Activated T-helper 9 cell treated with anti-CD3 and anti-CD28 coated beads, Interleukin-2, amount 50 U/mL, for 16 hours (primary cell): ENCODE data around the gene PRDM2.

ENCODE experiments used
- DNase-seq: peaks from one replicate; pipeline ENCODE4 v3.0.0-alpha.2; 2020; ENCODE audit warnings: low read depth

PRDM2 gene

DNA sequence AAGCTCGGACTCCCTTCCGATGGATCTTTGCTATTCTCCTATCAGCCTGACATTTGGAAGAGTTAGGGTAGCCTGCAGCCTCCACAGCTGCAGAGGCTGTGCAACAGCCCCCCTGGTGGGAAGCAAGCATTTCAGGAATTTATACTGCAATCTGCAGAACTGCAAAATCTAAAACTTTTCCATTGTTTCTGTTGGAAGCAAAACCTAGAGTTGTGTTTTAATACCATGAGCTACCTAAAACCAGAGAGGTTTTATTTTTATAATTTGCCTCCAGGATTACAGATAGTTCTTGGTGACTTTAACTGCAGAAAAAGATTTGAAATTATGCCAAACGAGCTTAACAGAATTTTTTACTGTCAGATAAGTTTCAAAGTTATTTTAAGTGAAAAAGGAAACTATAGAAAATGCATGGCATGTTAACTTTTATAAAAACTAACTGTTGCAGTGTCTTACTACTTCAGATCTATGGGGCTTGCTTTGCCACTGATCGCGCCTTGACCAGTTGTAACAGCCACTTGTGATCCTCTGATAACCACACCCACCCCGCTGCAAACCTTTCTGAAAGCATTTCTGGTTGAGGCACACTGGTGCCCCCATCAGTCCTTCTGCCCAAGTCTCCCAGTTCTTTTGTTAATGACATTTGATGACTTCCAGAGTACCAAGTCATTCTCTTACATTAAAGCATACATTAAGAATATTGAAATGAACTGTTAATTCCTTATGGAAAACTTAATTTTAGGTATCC is 64.8 kb downstream of the PRDM2 start:
- no peak for DNase-seq

DNA sequence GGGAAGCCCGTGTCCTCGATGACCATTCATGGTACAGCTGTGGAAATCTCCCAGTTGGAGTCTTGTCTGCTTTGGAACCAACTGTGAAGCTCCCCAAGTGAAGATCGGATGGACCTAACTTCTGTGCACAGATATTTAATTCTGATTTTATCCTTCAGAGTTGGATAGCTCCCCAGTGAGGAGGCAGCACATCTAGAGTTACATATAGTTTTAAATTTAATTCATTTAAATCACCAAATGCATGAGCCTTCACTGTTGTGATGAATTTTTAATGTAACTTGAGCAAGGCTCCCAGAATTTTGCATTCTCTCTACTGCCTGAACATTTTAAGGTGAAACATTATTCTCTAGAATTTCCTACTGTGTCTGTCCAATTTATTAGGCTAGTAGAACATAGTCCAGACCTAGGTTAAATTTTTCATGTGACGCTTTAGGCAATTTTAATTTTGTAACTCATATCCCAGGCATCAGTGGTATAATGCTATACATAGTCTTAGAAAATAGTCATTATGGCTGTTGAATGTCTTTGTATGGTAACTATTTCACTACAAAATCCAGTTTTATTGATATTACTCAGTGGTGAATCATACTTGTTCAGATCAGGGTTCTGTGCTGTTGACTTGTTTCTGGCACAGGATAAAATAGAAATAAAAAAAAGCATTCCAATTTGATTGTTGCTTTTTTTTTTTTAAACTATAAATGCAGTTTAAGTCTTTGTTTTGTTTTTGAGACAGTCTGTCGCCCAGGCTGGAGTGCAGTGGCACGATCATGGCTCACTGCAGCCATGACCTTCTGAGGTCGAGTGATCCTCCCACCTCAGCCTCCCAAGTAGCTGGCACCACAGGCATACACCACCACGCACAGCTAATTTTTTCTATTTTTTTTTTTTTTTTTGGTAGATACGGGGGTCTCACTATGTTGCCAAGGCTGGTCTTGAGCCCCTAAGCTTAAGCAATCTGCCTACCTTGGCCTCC is 66.9 kb downstream of the PRDM2 start:
- DNase-seq: no peak

DNA sequence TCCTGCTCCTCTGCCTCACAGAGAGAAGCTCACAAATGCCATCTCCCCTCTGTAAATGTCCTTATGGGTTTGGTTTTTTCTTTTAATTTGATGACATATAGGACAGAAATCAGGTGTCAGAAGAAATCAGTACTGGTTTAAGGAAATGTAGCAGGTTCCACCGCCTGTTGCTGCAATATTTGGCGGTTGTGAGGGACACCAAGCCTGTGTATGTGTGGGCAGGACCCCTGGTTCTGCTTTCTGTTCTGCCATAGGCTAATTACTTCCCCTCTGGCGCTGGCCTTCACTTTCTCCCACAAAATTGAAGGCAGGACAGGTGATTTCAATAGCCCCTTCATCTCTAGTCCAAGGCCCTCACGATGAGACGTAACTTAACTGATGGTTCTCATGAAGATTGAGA is 69.2 kb downstream of the PRDM2 start:
- DNase-seq: no peak

DNA sequence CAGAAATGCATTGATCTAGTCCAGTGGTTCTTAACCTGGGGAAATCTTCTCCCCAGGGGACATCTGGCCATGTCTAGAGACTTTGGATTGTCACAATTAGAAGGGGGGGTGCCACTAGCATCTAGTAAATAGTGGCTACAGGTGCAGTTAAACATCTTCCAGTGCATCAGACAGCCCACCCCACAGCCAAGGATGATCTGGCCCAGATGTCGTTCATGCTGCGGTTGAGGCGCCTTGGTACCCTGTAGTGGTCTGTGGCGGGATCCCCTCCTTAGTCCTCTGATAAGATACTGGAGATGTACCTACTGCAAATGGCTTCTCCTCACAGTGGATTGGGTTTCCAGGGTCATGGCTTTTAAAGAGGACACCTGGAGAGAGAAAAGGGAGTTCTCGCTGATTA is 69.8 kb downstream of the PRDM2 start:
- no peak for DNase-seq

DNA sequence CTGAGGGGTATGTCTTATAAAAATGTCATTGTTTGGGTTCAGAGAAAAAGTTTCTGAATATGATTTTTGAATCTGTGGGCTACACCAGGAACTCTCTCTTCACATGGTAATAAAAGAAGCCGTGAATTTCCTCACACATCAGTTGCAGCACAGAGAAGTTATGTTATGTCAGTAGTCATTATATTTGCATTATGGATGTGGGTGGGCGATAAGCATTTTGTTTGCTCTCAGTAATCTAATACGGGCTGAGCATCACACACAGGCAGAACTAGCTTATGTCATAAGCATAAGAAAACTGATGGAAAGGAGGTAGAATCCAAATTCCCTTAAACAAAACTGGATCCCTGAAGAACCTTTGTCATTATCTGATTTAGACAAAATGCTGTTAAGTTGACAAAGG is 70.8 kb downstream of the PRDM2 start:
- DNase-seq: no peak

DNA sequence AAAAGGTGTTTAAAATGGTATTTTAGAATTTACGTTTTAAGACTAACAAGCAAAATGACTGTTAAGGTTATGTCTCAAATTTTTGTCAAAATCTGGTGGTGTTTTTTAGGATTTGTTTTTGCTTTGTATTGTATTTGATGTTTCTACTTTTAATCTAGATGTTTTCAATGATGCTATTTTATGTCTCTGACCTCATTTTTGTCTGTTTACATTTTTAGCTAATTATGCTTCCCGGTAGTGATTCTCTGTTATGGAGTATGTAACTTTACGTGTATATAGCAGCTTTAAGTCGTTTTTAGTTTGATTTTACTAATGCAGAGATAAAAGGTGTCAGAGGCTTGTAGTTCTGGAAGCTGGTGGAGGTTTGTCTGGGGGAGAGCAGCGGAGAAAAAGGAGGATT is 71.8 kb downstream of the PRDM2 start:
- no peak for DNase-seq

DNA sequence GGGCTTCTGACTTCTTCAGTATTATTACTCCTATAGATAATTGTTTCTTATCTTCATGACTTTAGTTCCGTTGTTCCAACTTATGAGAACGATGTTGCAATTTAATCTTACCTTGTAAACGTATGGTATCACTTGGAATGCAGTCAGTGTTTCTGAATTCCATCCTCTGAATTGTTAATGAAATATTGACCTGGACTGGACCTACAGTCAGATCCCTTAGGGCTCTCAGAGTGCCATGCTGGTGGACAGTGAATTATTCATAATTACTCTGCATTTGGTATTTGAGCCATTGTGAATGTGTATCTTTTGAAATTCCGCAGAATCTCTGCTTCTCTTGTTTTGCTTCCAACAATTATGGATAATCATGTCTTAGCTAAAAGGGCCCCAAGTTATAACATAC is 72.3 kb downstream of the PRDM2 start:
- no peak for DNase-seq

DNA sequence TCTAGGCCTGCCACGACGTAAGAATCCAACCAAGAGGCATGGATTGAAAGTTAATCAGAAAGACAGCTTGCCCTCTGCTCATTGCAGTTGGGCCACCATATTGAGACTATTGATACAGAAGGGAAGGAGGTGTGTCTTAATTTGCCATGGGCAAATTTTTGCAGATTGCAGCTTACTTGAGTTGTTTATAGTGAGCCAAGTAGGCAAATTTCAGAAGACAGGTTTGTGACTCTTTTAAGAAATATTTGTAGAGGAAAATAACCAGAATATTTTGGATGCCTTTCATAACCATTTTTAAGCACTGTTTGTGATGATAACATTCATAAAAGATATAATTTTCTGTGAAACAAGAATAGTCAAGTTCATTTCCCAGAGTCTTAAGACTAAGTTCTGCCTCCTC is 74.1 kb downstream of the PRDM2 start:
- no peak for DNase-seq

DNA sequence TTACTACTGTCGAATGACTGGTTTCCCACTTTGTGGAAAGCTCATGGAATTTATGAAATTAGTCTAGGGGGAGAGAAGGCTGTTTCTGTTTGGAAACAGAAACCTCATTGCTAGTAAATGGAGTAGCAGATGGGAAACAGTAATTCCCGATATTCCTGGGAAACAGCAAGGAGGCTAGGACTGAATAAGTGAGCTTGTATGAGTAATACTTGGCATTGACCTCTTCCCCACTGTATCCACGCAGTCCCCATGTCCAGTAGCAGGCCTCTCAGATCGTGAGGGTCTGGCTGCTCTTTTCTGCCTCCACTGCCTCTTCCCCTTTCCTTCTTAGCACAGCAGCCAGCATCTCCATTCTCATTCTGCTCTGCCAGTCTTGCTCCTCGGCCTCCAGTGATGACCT is 75.5 kb downstream of the PRDM2 start:
- DNase-seq: no peak

DNA sequence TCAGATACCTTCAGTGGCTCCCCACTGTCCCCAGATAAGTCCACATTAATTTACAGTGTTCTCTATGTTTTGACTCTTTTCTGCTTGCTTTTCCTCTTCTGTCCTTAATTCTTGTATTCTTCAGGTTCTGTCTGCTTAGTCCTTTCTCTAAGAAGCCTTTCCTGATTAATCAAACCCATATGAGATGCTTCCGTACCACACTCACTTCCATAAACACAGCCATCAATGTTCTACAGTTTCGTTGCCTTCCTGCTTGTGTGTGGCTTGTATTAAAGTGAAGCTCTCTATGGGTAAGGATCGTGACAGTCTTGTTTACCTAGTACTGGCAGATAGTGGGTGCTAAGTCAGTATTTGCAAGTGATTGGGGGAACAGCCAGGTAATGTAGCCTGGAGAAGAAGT is 75.9 kb downstream of the PRDM2 start:
- DNase-seq: no peak

DNA sequence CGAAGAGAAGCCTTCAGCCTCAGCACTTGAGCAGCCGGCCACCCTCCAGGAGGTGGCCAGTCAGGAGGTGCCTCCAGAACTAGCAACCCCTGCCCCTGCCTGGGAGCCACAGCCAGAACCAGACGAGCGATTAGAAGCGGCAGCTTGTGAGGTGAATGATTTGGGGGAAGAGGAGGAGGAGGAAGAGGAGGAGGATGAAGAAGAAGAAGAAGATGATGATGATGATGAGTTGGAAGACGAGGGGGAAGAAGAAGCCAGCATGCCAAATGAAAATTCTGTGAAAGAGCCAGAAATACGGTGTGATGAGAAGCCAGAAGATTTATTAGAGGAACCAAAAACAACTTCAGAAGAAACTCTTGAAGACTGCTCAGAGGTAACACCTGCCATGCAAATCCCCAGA is 78.4 kb downstream of the PRDM2 start:
- no peak for DNase-seq

DNA sequence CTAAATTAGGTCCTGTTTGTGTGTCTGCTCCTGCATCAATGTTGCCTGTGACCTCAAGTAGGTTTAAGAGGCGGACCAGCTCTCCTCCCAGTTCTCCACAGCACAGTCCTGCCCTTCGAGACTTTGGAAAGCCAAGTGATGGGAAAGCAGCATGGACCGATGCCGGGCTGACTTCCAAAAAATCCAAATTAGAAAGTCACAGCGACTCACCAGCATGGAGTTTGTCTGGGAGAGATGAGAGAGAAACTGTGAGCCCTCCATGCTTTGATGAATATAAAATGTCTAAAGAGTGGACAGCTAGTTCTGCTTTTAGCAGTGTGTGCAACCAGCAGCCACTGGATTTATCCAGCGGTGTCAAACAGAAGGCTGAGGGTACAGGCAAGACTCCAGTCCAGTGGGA is 79.9 kb downstream of the PRDM2 start:
- DNase-seq: no peak

DNA sequence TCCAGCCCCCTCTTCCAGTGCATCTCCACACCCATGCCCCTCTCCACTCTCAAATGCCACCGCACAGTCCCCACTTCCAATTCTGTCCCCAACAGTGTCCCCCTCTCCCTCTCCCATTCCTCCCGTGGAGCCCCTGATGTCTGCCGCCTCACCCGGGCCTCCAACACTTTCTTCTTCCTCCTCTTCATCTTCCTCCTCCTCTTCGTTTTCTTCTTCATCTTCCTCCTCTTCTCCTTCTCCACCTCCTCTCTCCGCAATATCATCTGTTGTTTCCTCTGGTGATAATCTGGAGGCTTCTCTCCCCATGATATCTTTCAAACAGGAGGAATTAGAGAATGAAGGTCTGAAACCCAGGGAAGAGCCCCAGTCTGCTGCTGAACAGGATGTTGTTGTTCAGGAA is 80.8 kb downstream of the PRDM2 start:
- no peak for DNase-seq

DNA sequence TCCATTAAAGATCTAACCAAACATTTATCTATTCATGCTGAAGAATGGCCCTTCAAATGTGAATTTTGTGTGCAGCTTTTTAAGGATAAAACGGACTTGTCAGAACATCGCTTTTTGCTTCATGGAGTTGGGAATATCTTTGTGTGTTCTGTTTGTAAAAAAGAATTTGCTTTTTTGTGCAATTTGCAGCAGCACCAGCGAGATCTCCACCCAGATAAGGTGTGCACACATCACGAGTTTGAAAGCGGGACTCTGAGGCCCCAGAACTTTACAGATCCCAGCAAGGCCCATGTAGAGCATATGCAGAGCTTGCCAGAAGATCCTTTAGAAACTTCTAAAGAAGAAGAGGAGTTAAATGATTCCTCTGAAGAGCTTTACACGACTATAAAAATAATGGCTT is 81.2 kb downstream of the PRDM2 start:
- no peak for DNase-seq

DNA sequence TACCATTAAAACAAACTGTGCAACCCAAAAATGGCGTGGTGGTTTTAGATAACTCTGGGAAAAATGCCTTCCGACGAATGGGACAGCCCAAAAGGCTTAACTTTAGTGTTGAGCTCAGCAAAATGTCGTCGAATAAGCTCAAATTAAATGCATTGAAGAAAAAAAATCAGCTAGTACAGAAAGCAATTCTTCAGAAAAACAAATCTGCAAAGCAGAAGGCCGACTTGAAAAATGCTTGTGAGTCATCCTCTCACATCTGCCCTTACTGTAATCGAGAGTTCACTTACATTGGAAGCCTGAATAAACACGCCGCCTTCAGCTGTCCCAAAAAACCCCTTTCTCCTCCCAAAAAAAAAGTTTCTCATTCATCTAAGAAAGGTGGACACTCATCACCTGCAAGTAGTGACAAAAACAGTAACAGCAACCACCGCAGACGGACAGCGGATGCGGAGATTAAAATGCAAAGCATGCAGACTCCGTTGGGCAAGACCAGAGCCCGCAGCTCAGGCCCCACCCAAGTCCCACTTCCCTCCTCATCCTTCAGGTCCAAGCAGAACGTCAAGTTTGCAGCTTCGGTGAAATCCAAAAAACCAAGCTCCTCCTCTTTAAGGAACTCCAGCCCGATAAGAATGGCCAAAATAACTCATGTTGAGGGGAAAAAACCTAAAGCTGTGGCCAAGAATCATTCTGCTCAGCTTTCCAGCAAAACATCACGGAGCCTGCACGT is 82.1 kb downstream of the PRDM2 start:
- no peak for DNase-seq

DNA sequence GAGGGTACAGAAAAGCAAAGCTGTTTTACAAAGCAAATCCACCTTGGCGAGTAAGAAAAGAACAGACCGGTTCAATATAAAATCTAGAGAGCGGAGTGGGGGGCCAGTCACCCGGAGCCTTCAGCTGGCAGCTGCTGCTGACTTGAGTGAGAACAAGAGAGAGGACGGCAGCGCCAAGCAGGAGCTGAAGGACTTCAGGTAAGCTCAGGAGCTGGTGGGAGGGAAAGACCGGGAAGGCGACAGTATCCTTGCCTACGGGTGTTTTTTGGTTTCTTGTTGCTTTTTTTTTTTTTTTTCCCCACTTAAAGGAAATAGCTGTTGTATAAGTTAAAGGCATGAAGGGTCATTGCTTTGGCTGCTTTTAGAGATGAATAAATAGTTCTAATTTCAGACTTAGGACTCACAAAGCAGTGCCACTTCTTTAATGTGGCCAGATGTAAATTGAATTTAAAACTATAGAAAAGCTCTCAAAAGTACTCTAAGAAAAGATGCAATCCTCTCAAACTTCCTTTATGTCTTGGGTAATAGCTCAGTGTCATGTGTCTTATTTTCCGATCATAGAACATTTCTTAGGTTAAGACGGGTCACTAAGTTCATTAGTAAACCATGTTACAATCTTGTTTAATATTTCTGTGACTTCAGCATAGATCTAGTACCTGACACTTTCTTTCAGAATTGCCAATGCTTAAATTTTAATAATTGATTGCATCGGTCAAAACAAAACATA is 82.8 kb downstream of the PRDM2 start:
- DNase-seq: no peak

DNA sequence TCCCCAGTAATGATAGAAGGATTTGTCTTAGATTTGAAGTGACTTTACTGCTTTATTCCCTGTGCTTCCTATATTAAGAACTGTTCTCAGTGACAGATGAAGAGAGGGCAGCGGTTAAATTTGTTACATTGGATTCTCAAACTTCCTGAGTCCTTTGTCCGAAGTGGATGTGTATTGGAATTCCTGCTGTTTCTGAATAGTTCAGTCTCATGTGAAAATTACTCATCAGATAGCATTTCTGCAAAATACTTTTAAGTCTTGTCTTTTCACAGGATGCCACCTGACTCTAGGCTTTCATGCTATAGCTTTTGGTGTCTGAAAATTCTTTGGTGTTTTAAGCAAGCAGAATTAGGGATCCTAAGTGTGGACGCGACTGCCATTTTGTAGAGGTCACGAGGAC is 83.6 kb downstream of the PRDM2 start:
- DNase-seq: no peak

DNA sequence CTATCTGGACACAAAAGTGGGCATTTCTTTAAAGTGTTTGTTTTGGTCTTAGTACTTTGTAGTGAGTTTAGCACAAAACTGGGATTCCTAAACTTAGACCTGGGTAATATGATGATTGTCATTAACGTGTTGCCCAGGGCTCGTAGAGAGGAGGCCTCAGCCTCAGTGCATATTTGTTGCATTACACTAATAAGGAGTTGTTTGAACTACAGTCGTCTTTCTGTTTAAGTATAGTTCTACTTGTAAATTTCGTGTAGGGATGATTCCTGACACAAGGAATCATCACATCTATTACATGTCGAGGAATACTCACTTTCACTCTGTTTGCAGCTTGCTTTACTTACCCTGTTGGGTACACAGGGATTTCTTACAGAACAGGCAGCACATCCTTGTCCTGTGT is 85.0 kb downstream of the PRDM2 start:
- no peak for DNase-seq

DNA sequence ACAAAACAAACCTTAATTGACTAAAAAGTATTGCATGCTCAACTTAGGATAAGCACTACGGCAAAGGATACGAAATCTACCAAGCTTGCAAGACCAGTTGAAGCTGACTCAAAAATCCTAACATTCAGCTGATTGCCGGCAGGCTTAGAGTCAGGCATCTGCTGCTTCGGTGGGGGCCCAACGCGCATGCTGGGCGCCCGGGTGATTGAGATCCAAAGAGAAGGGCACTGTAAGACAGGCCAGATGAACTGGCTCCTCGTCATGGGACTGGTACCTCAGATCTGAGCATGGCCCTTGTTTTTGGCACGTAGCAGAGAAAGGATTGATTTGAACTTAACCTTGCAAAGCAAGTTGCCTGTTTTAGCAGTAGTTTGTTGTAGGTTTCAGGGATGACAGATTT is 86.6 kb downstream of the PRDM2 start:
- DNase-seq: no peak

DNA sequence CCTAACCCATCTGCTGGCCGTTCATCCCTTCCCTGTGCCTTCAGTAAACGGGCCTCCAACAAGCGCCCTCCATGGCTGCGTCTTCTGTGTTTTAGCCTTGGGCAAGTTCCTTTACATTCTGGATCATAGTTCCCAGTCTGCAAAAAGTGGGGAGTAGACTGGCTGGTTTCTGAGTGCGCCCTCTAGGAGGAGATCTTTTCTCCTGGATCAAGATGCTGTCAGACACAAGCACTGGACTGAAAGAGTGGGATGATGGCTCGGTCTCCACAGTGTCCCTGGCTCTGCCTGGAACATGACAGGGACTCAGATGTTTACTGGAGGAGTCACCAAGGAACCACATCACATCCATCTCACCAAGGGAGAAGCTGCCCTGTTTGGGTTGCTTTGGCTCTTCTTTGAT is 88.8 kb downstream of the PRDM2 start:
- DNase-seq: no peak

DNA sequence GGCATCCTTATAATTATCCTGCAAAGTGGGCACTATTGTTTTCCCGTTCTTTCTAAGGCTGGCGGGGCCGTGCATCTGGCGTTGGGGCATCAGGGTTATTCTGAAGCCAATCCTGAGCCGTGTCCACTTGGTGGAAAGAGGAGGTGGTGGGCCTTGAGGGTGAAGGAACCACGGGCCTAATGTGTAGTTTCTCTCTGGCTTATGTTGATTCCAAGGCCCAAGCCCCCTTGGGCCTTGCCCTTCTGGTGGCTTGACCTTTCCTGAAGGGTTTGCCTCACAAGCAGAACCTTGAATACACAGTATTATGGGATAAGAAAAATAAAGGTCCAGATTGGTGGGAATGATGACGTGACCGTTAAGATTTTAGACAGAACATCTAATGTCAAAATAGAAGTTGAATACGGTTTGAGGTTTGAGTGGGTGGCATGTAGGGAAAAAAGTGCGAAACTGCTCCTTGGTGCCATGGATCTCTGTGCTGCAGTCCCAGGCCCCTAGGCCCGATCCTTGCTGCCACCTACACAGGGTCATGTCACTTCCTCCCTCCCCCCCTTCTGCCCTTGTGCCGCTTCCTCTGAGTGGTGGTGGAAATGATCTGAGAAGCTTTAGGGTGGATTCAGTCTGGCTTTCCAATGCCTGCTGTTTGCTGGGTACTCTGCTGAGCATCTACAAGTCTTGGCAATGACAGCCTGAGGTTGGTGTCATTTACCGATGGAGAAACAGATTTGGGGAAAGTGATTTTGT is 90.5 kb downstream of the PRDM2 start:
- DNase-seq: no peak
